Osteoblast (primary cell): ENCODE data around the gene TNRC18. TPM values are rescaled to one million over a fixed set of nuclear protein-coding genes. Genes with fewer than 3 reads are reported as not detected.

Experiments
- DNase-seq: peaks from one replicate; pipeline ENCODE4 v3.0.0; 2011; ENCODE audit warnings: low spot score, mixed read lengths; ENCODE audit not compliant: insufficient read length; ENCODE audit errors: missing footprints
- H2AFZ ChIP-seq: 2 replicates; pipeline ENCODE4 v1.6.0; 2011; ENCODE audit warnings: mild to moderate bottlenecking, low read length
- H3K27ac ChIP-seq: 2 replicates; pipeline ENCODE4 v1.5.1; 2011; ENCODE audit warnings: mild to moderate bottlenecking, low read depth, low read length, moderate library complexity
- H3K27me3 ChIP-seq: 2 replicates; pipeline ENCODE4 v1.6.0; 2012; ENCODE audit warnings: mild to moderate bottlenecking, control low read depth, inconsistent platforms, low read length, moderate library complexity; ENCODE audit not compliant: insufficient read depth
- H3K36me3 ChIP-seq: 2 replicates; pipeline ENCODE4 v1.5.1; 2011; ENCODE audit warnings: mild to moderate bottlenecking, low read length, control low read depth, moderate library complexity; ENCODE audit not compliant: insufficient read depth
- H3K4me1 ChIP-seq: 2 replicates; pipeline ENCODE4 v1.5.1; 2011; ENCODE audit warnings: mild to moderate bottlenecking, low read length, control low read depth, moderate library complexity; ENCODE audit not compliant: insufficient read depth
- H3K4me2 ChIP-seq: 2 replicates; pipeline ENCODE4 v1.6.0; 2011; ENCODE audit warnings: mild to moderate bottlenecking, low read length; ENCODE audit not compliant: insufficient read depth
- H3K4me3 ChIP-seq: fragments of 200-600 bp; sonication (generic); 3 replicates; pipeline ENCODE4 v1.5.1; 2012; ENCODE audit warnings: mild to moderate bottlenecking, low read length, inconsistent platforms; ENCODE audit not compliant: insufficient read depth
- H3K79me2 ChIP-seq: 2 replicates; pipeline ENCODE4 v1.6.0; 2012; ENCODE audit warnings: mild to moderate bottlenecking, low read length, control low read depth, inconsistent platforms; ENCODE audit not compliant: insufficient read depth
- H3K9me3 ChIP-seq: 2 replicates; pipeline ENCODE4 v1.5.1; 2011; ENCODE audit warnings: low read depth, low read length, control low read depth
- H4K20me1 ChIP-seq: 2 replicates; pipeline ENCODE4 v1.6.0; 2012; ENCODE audit warnings: mild to moderate bottlenecking, low read length, control low read depth; ENCODE audit not compliant: insufficient read depth
- CTCF ChIP-seq: IDR thresholded peaks from 2 replicates; pipeline ENCODE4 v1.5.1; 2011; ENCODE audit warnings: mild to moderate bottlenecking, low read depth, low read length, moderate library complexity; ENCODE audit errors: extremely low read depth
- total RNA-seq: library from RNA; depleted of rRNA; stranded (reverse); fragments of >200 nt; gene quantifications from 2 replicates; pipeline ENCODE4 v1.2.3, GENCODE V29; 2012

The TNRC18 gene
- total RNA-seq, 1 donor, result 83.6 TPM

DNA sequence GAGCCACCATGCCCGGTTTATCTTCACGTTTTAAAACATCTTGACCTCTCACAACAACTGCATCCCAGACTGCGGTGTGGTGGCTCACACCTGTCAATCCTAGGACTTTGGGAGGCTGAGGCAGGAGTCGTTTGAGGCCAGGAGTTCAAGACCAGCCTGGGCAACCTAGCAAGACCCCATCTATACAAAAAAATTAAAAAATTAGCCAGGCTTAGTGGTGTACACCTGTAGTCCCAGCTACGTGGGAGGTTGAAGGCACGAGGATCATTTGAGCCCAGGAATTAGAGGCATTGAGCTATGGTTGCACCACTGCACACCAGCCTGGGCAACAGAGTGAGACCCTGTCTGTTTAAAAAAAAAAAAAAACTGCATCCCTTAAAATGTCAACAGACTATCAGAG is 20.2 kb downstream of the TNRC18 start:
- peaks cover 51% of the 10 kb centered on the region for H4K20me1 ChIP-seq

DNA sequence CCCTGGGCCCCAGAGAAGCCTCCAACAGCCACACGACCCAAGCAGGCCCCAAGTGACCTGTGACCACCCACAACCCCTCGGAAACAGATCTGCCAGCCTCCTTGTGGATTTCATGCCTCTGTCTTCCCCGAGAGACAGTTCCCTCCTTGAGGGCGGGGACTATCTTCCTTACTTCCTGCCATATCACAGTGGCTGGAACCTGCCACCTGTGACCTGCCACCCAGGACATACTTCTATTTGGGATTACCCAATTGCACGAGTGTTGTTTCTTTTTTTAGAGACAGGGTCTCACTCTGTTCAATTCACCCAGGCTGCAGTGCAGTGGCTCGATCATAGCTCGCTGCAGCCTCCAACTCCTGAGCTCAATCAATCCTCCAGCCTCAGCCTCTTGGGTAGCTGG is 25.9 kb downstream of the TNRC18 start:
- Histone ChIP-seq H3K9me3 (no peaks in the 10 kb centered on the region), H3K4me3 (no peak overlapping the region), H2AFZ (no peak overlapping the region), H3K27me3 (no peaks in the 10 kb centered on the region), H4K20me1 (peaks cover 55% of the 10 kb centered on the region), H3K4me1 (peaks cover 10% of the 10 kb centered on the region), H3K36me3 (peaks cover 16% of the 10 kb centered on the region), H3K4me2 (no peak overlapping the region), H3K27ac (peak overlapping the region; percentile 91), H3K79me2 (peaks cover 95% of the 10 kb centered on the region)
- DNase-seq, result no peak
- TF ChIP-seq CTCF, result no peak

More for the DNA sequence above, 20.2 kb downstream of the TNRC18 start:
- no peaks in the 10 kb centered on the region for H3K9me3 ChIP-seq
- H3K36me3 ChIP-seq, result peaks cover 20% of the 10 kb centered on the region
- no peak overlapping the region for H3K4me3 ChIP-seq
- no peaks in the 10 kb centered on the region for H3K4me1 ChIP-seq
- H3K27me3 ChIP-seq, result no peaks in the 10 kb centered on the region
- no peak for DNase-seq
- no peak overlapping the region for H3K27ac ChIP-seq
- no peak overlapping the region for H2AFZ ChIP-seq
- no peak overlapping the region for H3K4me2 ChIP-seq
- TF ChIP-seq CTCF, result no peak
- H3K79me2 ChIP-seq, result peaks cover 95% of the 10 kb centered on the region

- no peak for TF ChIP-seq CTCF
- peaks cover 22% of the 10 kb centered on the region for H3K36me3 ChIP-seq
Measured at GRCh38 chr7:5396999-5397663, 26.5 kb downstream of the TNRC18 start.

DNA sequence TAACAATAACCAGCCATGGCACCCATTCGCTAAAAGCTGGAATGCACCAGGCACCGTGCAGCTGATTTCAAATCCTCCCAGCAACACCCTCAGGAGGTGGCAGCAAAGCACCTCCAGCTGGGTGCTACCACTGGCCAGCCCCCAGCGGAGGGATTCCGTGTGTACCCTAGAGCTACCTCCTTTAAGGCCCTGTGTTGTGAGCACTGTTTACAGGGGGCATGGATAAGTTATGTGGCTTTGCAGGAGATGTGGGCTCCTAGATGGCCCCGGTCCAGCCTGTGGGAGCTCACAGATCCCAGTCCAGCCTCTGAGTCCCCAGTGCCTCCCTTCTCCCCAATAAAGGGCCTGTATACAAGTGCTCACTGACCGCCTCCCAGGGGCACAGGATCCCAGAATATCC is 27.1 kb downstream of the TNRC18 start:
- peaks cover 27% of the 10 kb centered on the region for H3K36me3 ChIP-seq
- H4K20me1 ChIP-seq, result peaks cover 52% of the 10 kb centered on the region
- H3K4me2 ChIP-seq, result peak overlapping the region; percentile 91
- peak overlapping the region; percentile 56 for H2AFZ ChIP-seq
- peak overlapping the region; percentile 81 for H3K4me3 ChIP-seq
- H3K27ac ChIP-seq, result peak overlapping the region; percentile 91
- peak; percentile 32 for TF ChIP-seq CTCF
- peak; percentile 89 for DNase-seq
- no peaks in the 10 kb centered on the region for H3K9me3 ChIP-seq
- H3K27me3 ChIP-seq, result no peaks in the 10 kb centered on the region
- peaks cover 98% of the 10 kb centered on the region for H3K79me2 ChIP-seq
- H3K4me1 ChIP-seq, result peaks cover 10% of the 10 kb centered on the region

More at GRCh38 chr7:5396999-5397663, 26.5 kb downstream of the TNRC18 start:
- peak; percentile 100 for DNase-seq
- H3K9me3 ChIP-seq, result no peaks in the 10 kb centered on the region
- peak overlapping the region; percentile 91 for H3K27ac ChIP-seq
- no peaks in the 10 kb centered on the region for H3K27me3 ChIP-seq
- H3K4me1 ChIP-seq, result peaks cover 10% of the 10 kb centered on the region
- peak overlapping the region; percentile 56 for H2AFZ ChIP-seq
- peak overlapping the region; percentile 81 for H3K4me3 ChIP-seq
- H4K20me1 ChIP-seq, result peaks cover 55% of the 10 kb centered on the region
- peak overlapping the region; percentile 91 for H3K4me2 ChIP-seq
- H3K79me2 ChIP-seq, result peaks cover 96% of the 10 kb centered on the region
